ENCODE measurements around the gene LRP11.

LRP11 gene

GRCh38 chr6:149876241-149876933 lies 12.2 kb upstream of the LRP11 start:
- TF ChIP-seq ZBTB7A (IDR thresholded peaks at IDR 0.05; ENCODE audit: low read depth) (no peak), TCF12 (IDR thresholded peaks at IDR 0.05; ENCODE audit: low read depth) (no peak), CREB1 (IDR thresholded peaks at IDR 0.05; ENCODE audit: low read depth) (no peak), EGR1 (IDR thresholded peaks at IDR 0.05) (no peak), USF1 (IDR thresholded peaks at IDR 0.05) (no peak), NFIC (IDR thresholded peaks at IDR 0.05) (no peak), REST (IDR thresholded peaks at IDR 0.05; ENCODE audit: low read depth) (no peak), TAF1 (IDR thresholded peaks at IDR 0.05; ENCODE audit: low read depth) (no peak), MAX (IDR thresholded peaks at IDR 0.05) (no peak), TEAD4 (IDR thresholded peaks at IDR 0.05) (no peak), FOXM1 (IDR thresholded peaks at IDR 0.05; ENCODE audit: borderline replicate concordance, low read depth) (no peak), EP300 (IDR thresholded peaks at IDR 0.05; ENCODE audit: borderline replicate concordance) (no peak), CEBPB (IDR thresholded peaks at IDR 0.05) (no peak), RAD21 (IDR thresholded peaks at IDR 0.05; ENCODE audit: low read depth) (no peak), YY1 (IDR thresholded peaks at IDR 0.05; ENCODE audit: low read depth) (no peak)

- no peak for TF ChIP-seq FOXM1 (IDR thresholded peaks at IDR 0.05; ENCODE audit: borderline replicate concordance, low read depth)
These were observed 8.1 kb upstream of the LRP11 start for GRCh38 chr6:149872233-149872632.

GRCh38 chr6:149871182-149871581 lies 7.0 kb upstream of the LRP11 start:
- no peak for TF ChIP-seq NFIC (IDR thresholded peaks at IDR 0.05)
- no peak for TF ChIP-seq TEAD4 (IDR thresholded peaks at IDR 0.05)
- TF ChIP-seq REST (IDR thresholded peaks at IDR 0.05; ENCODE audit: low read depth) = no peak
- no peak for TF ChIP-seq CEBPB (IDR thresholded peaks at IDR 0.05)
- no peak for TF ChIP-seq TCF12 (IDR thresholded peaks at IDR 0.05; ENCODE audit: low read depth)
- no peak for TF ChIP-seq EGR1 (IDR thresholded peaks at IDR 0.05)
- no peak for TF ChIP-seq CREB1 (IDR thresholded peaks at IDR 0.05; ENCODE audit: low read depth)
- TF ChIP-seq YY1 (IDR thresholded peaks at IDR 0.05; ENCODE audit: low read depth) = no peak
- no peak for TF ChIP-seq EP300 (IDR thresholded peaks at IDR 0.05; ENCODE audit: borderline replicate concordance)
- no peak for TF ChIP-seq USF1 (IDR thresholded peaks at IDR 0.05)
- no peak for TF ChIP-seq TAF1 (IDR thresholded peaks at IDR 0.05; ENCODE audit: low read depth)
- no peak for TF ChIP-seq FOXM1 (IDR thresholded peaks at IDR 0.05; ENCODE audit: borderline replicate concordance, low read depth)
- TF ChIP-seq MAX (IDR thresholded peaks at IDR 0.05) = no peak
- no peak for TF ChIP-seq RAD21 (IDR thresholded peaks at IDR 0.05; ENCODE audit: low read depth)

GRCh38 chr6:149869275-149869892 lies 5.2 kb upstream of the LRP11 start:
- TF ChIP-seq REST (IDR thresholded peaks at IDR 0.05; ENCODE audit: low read depth) = no peak
- no peak for TF ChIP-seq TCF12 (IDR thresholded peaks at IDR 0.05; ENCODE audit: low read depth)
- TF ChIP-seq EGR1 (IDR thresholded peaks at IDR 0.05) = no peak
- no peak for TF ChIP-seq RAD21 (IDR thresholded peaks at IDR 0.05; ENCODE audit: low read depth)
- no peak for TF ChIP-seq TAF1 (IDR thresholded peaks at IDR 0.05; ENCODE audit: low read depth)
- no peak for TF ChIP-seq CREB1 (IDR thresholded peaks at IDR 0.05; ENCODE audit: low read depth)
- TF ChIP-seq TEAD4 (IDR thresholded peaks at IDR 0.05) = no peak
- no peak for TF ChIP-seq YY1 (IDR thresholded peaks at IDR 0.05; ENCODE audit: low read depth)
- TF ChIP-seq FOXM1 (IDR thresholded peaks at IDR 0.05; ENCODE audit: borderline replicate concordance, low read depth) = no peak
- no peak for TF ChIP-seq ZBTB7A (IDR thresholded peaks at IDR 0.05; ENCODE audit: low read depth)

Measured in Ishikawa (cell line).